HG02798 (cell line): ENCODE data around the gene PHKG1.
A peak's percentile ranks its signal among the peaks of the same experiment; 100 is the strongest.
"Not testable (repeated sequence)": the region's sequence is repeated elsewhere in the genome, so short reads cannot be mapped to it uniquely, and the experiment has no call there.

Source experiments
- ATAC-seq: cut with Tn5 transposase; IDR thresholded peaks from one replicate; pipeline ENCODE4 v1.9.1; 2021; ENCODE audit warnings: mild to moderate bottlenecking; ENCODE audit not compliant: unreplicated experiment, poor library complexity

PHKG1 gene

DNA sequence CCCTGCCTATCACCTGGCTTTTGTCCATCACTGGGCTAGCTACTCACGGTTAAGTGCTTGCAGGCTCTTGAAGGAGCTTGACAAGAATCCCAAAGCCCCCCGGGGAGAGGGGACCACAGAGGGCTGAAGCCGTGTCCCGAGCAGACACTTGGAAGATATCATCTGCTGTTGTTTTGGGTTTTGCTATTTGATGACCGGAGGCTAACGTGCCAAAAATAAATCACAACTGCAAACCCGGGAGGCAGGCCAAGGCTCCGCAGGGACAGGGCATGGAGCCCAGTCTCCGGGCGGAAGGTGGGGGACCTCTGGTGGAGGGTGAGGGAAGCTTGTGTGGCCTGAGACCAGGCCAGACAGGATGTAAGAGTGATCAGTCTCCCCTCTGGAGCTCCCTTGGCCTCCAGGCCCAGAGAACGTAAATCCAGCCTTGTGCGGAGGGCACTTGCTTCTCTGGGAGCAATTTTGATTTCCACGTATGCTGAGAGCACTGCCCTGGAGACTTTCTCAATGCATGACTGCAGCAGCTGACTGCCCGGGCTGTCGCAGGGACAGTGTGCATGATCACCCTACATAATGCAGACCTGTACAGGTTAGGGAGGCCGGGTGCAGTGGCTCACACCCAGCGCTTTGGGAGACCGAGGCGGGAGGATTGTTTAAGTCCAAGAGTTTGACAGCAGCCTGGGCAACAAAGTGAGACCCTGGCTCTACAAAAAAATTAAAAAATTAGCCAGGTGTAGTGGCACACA lies at the start of gene PHKG1:
Gene PHKG1, minus strand, starts transcription at position 164 of the 743 bp plus-strand sequence. CDS start 4,011 bp downstream, outside the sequence.
- ATAC-seq: no peak

DNA sequence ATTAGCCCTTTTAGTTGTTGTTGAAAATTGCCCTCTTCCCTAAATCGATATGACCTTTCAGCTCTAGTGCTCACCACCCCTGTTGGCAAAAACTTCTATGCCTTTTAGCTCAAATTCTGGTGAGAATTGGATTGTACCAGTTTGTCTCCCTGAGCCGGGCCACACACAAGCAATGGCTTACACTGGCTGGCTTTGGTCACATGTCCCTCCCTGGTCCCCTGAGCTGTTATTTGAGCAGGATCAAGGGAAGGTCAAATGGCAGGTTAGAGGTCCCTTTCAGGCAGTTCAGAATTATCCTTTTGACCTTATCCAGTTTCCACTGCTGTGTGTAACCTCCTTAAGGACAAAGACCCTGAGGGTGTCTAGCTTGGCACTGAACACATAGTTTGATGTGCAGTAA lies 38.3 kb upstream of the PHKG1 start:
- not testable (repeated sequence) for ATAC-seq

DNA sequence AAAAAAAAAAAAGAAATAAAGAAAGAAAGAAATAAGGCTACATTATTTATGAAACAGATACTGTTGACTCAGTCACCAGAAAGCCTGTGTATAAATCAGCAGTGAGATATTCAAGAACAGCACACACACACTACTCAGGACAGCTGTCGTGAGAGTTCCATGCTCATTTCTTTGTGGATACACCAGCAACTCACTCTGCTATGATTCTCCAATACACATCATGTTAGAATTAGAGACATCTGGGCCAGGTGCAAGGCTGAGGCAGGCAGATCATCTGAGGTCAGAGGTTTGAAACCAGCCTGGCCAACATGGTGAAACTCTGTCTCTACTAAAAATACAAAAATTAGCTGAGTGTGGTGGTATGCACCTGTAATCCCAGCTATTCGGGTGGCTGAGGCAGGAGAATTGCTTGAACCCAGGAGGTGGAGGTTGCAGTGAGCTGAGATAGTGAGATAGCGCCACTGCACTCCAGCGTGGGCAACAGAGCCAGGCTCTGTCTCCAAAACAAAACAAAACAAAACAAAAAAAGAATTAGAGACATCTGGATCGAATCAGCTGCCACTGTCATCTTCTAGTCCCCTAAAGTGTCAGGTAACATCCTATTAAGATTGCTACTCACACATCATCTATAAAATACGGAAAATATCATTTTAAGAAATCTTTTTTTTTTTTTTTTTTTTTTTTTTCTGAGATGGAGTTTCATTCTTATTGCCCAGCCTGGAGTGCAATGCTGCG lies 34.7 kb upstream of the PHKG1 start:
- no peak for ATAC-seq

DNA sequence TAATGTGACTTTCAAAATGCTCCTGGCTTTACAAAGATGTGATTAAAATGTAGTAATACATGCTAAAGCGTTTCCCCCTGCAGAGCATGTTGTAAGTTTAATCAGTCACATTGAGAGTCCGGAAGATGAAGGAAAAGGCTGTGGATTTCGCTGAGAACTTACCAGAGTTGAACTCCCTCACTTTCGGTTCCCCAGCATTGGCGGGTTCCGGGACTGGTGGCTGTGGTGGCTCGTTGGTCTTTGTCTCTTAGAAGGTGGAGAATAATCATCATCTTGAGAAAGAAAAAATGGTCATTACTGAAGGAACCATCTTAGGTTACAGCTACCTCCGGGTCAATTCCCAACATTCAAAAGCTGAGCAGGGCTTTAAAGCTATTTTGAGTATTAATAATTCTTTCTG lies 33.1 kb upstream of the PHKG1 start:
- ATAC-seq: no peak

DNA sequence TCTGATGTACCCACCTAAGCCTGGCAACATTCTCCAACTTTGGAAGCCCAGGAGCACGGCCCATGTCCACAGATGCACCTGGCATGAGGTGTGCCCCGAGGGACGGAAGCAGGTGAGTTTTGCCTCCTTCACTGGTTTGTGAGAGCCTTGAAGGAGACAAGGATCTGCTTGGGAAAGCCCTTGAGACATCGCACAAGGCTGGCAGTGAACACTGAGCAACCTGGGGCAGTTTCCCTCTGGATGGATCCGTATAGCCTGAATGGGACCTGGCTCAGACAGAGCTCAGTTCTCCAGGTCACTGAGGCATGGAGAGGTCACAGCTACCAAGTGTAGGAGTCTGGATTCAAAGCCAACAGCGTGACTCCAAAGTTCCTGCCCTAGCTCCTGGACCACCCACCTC lies 32.2 kb upstream of the PHKG1 start:
- no peak for ATAC-seq

DNA sequence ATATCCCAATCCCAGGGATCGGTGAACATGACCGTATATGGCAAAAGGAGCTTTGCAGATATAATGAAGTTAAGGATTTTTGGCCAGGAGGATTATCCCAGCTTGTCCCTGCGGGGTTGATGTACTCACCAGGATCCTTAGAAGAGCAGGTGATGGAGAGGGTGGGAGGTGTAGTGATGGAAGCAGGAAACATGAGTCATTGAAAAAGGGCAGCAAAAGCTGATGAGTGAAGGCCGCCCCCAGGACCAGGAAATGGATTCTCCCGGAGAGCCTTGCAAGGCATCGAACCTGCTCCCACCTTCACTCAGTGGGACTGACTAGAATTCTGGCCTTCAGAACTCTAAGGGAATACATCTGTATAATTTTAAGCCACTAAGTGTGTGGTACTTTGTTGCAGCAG lies 28.7 kb upstream of the PHKG1 start:
- ATAC-seq: no peak

DNA sequence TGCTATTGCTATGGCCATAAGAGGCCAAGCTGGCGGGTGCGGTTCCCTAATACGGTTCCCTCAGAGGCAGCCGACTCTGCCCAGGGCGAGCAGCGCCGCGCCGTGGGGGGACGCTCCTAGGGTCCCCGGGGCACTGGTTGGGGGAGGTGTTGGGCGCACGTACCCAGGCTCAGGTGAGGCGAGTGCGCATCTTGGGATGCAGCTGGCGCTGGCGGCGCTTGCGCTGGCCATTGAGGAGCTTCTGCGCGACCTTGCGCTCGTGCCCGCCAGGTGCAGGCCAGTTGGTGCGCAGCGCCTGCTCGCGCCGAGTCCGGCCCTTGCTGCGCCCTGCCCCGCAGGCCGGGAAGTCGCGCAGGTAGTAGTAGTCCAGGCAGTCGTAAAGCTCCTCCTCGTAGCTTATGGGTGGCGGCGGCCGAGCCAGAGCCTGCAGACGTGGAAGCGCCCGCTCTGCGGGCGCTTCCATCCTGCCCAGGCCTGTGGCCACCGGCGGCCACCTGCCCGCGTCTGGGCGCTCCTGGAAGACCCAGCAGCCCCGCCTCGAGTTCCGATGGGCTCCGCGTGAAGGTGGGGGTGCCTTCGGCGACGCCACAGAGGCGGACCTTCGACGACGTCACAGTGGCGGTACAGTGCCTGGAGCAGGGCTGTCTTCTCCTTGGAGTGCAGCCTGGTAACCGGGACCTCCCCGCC lies 23.2 kb upstream of the PHKG1 start, which contains the start of gene NUPR2:
Gene NUPR2, minus strand, starts transcription at position 566 of the 687 bp plus-strand sequence. Its CDS starts 103 bp downstream, at position 463.
- no peak for ATAC-seq

DNA sequence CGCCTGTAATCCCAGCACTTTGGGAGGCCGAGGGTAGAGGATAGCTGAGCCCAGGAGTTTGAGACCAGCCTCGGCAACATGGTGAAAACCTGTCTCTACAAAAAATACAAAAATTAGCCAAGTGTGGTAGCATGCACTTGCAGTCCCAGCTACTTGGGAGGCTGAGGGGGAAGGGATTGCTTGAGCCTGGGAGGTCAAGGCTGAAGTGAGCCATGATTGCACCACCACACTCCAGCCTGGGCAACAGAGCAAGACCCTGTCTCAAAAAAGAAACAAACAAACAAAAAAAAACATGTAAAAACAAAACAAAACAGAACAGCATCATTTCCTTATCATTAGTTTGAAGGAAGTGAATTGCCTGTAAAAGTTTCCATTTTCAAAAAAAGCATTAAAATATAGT lies 19.5 kb upstream of the PHKG1 start:
- ATAC-seq: not testable (repeated sequence)

DNA sequence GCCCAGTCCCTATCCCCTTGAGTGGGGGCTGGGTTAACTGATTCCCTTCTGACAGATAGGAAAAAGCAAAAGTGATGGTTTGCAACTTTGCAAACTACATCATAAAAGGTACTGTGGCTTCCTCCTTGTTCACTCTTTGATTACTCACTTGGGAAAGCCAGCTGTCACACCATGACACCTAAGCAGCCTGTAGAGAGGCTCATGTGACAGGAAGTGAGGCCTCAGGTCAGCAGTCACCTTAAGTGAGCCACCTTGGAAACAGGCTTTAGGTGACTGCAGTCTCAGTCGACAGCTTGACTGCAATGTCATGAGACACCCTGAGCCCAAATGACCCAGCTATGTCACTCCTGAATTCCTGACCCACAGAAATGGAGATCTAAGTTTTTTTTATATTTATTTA lies 17.9 kb upstream of the PHKG1 start:
- ATAC-seq: no peak

DNA sequence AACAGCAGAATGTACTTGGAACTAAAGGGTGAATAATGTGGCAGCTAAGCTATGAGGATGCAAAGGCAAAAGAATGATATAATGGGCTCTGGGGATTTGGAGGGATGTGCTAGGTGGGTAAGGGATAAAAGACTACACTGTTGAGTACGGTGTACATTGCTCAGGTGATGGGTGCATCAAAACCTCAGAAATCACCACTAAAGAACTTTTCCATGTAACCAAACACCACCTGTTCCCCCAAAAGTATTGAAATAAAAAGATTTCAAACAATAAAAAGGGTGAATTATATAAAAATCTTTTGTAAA lies 15.2 kb upstream of the PHKG1 start:
- no peak for ATAC-seq

DNA sequence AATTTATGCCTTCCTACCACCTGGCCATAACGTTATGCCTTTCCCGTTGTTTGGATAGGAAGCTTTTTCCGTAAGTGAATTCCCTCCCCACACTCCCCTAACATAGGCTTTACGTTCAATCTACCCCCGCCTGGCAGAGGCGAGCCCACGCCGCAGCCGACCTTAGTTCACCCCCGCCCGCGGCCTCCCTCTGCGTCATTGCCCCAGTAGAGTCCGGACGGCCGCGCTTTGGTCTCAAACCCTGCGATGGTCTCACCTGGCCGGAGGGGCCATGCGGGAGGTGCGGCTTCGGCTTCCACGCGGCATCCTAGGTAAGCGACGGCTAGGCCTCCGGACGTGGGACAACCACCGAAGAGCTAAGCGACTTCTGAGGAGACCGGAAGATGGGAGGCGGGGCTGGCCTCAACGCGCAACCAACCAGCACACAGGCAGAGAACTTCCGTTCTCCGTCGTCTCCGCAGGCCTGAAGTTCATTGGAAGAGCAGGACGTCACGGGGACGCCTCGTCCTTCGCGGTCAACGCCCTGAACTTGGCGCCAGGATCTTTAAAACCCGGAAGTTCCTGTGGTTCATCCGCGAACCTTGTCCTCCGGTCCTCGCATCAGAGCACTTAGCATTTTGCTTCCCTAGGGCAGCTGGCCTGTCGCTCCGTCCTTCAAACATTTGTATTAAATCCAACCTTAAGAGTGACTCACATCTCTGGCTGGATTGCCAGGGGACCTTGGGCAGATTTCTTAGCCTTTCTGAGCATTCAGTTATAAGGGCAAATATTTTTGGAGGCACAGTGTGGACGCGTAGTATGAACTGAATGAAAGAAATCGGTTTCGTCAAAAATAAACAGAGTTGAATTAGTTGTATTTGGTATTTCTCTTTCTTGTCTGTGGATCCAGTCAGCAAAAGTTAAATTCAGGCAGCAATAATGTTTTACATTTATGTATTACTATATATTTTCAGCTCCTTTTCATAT lies 13.6 kb upstream of the PHKG1 start, which contains the start of gene CHCHD2:
Gene CHCHD2, minus strand, starts transcription at position 369 of the 966 bp plus-strand sequence. Its CDS starts 63 bp downstream, at position 306.
- peak; percentile 100 for ATAC-seq

DNA sequence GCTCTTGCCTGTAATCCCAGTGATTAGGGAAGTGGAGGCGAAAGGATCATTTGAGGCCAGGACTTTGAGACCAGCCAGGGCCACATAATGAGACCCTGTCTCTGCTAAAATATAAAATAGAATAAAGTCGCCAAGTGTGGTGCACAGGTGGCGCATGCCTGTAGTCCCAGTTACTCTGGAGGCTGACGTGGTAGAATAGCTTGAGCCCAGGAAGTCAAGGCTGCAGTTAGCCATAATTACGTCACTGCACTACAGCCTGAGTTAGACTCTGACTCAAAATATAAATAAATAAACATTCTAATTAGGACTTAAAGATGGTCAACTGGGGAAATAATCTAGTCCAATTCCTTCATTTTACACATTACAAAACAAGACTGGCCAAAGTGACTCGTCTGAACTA lies 12.8 kb upstream of the PHKG1 start:
- peak; percentile 17 for ATAC-seq

DNA sequence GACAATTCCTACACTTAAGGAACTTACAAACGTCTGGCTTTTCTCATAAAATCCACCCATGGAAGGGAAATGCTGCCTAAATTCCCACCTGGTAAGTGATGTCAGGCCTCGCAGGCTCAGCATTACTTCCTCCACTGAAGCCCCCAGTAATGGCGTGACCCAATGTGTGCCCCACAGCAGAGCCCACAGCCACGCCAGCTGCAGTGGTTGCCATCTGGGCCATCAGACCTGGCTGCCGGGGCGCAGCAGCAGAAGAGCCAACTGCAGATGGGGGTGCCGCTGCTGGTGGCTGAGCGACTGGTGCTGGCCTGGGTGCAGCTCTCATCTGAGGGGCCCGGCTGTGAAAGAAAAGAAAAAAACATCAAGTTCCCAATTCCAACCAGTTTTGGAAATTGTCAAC lies 11.4 kb upstream of the PHKG1 start:
- not testable (repeated sequence) for ATAC-seq

DNA sequence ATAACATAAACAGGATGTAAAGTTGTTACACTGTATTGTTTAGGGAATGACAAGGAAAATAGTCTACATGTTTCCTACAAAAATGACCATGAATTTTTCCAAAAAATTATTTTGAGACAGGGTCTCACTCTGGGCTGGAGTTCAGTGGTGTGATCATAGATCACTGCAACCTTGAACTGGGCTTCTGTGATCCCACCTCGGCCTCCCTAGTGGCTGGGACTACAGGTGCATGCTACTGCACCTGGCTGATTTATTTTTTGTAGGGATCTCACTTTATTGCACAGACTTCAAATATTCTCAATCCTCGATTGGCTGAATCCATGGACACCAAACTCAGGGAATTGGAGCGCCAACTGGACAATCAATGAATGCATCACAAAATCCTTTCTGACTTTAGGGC lies 6.9 kb upstream of the PHKG1 start:
- ATAC-seq: no peak

DNA sequence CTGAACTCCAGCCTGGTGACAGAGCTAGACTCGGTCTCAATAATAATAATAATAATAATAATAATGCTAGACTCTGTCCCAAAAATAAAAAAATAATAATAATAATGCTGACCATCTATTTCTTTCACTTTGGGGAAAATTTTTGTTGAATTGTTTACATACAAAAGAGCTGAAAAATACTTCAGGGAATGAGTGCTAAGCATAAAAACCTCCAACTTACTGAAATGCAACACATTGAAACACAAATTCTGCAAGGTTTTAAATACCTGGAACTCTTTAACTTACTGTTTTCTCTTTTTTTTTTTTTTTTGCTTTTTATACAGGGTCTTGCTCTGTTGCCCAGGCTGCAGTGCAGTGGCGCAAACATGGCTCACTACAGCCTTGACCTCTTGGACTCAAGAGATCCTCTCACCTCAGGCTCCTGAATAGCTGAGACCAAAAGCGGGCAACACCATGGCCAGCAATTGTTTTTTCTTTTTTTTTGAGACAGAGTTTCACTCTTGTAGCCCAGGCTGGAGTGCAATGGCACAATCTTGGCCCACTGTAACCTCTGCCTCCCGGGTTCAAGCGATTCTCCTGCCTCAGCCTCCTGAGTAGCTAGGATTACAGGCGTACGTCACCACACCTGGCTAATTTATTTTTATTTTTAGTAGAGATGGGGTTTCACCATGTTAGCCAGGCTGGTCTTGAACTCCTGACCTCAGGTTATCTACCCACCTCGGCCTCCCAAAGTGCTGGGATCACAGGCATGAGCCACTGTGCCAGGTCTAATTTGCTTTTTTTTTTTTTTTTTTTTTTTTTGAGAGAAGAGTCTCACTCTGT lies 5.6 kb upstream of the PHKG1 start:
- not testable (repeated sequence) for ATAC-seq

DNA sequence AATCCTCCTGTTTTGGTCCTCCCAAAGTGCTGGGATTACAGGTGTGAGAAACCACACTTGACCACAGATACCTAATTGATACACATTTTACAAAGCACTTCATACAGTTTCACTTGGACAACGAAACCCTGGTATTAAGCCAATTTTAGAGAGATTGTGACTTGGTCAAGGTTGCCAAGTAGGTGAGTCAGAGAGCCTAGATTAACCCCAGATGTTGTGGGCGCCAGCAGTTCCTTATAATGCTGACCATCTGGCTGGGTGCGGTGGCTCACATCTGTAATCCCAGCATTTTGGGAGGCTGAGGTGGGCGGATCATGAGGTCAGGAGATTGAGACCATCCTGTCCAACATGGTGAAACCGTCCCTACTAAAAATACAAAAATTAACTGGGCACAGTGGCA lies 4.9 kb upstream of the PHKG1 start:
- ATAC-seq: no peak

DNA sequence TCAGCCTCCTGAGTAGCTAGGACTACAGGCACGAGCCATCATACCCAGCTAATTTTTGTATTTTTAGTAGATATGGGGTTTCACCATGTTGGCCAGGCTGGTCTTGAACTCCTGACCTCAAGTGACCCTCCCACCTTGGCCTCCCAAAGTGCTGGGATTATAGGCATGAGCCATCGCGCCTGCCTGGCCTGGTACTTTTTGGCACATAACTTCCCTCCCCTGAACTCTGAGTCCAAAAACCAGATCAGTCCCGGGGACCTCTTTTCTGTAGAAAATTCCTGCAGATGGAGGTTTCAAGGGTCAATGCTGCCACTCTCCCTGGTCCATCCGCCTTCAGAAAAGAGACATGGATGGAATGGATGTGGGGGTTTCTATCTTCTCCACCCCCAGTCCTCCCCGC lies 364 bp downstream of the PHKG1 start:
- not testable (repeated sequence) for ATAC-seq

DNA sequence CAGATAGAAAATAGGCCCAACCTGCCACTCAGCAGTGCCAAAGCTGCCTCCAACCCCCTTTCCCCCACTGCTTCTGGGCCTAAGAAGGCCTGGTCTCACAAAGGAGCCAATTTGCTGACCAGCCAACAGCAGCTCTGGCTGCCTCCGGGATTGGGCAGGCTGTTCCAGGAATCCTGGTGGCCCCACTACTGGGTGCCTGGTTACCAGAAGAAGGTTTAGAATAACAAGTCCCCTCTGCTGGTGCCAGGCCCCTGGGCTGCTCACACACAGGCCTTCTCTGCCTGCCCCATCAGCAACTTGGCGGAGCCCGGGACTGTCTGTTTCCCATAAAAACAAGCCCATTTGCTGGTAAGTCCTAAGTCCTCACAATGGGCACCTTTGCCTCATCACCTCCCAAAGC lies 1.2 kb downstream of the PHKG1 start:
- no peak for ATAC-seq

DNA sequence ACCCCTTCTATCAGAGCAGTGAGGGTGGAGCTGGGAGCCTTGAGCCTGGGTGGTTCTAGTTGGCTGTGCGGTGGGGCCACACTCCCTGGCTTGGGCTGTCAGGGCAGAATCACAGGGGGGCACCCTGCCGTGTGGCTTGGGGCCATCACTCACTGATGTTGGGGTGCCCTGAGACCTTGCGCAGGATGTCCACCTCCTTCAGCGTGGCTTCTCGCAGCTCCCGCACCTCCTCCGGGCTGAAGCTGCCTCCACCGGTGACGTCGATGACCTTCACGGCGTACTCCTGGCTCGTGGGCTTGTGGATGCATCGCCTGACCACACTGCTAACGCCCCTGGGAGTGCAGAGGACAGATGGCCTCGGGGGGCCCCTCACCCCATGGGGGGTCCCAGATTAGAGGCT lies 5.3 kb downstream of the PHKG1 start:
- no peak for ATAC-seq
